ENCODE results near the gene CGB3. TPM values are rescaled to one million over a fixed set of nuclear protein-coding genes. Genes with fewer than 3 reads are reported as not detected.

CGB3 gene
- total and polyA plus RNA-seq, 7 donors = not detected

- H3K27me3 ChIP-seq = peaks cover 8 to 50% (median 31%) of the 10 kb centered on the region in 3 donors
- intact Hi-C loops (cut with DNase I) = no loop called here
- H3K27ac ChIP-seq = no peak overlapping the region
- TF ChIP-seq CTCF (IDR thresholded peaks at IDR 0.05) = peak in 2 of 4 experiments; percentile 10 to 45
- no peak for TF ChIP-seq POLR2AphosphoS5 (IDR thresholded peaks at IDR 0.05)
- no peak for TF ChIP-seq POLR2A (IDR thresholded peaks at IDR 0.05)
- TF ChIP-seq EP300 (IDR thresholded peaks at IDR 0.05) = no peak
- H3K4me1 ChIP-seq = peaks cover 0 to 25% (median 24%) of the 10 kb centered on the region in 4 donors
- H3K36me3 ChIP-seq = peaks cover 0 to 28% (median 0%) of the 10 kb centered on the region in 4 donors
- WGBS, 2 donors = 1% methylated on average over 62 of the region's 62 CpGs
- H3K4me3 ChIP-seq = peak overlapping the region; percentile 14 to 50 (median 40)
- no peak for DNase-seq
- no peaks in the 10 kb centered on the region for H3K9me3 ChIP-seq
These were observed 6.3 kb downstream of the CGB3 start for GRCh38 chr19:49017666-49018351.

- TF ChIP-seq EP300 (IDR thresholded peaks at IDR 0.05) (no peak), POLR2AphosphoS5 (IDR thresholded peaks at IDR 0.05) (no peak), CTCF (IDR thresholded peaks at IDR 0.05) (no peak), POLR2A (IDR thresholded peaks at IDR 0.05) (no peak)
- H3K4me3 ChIP-seq = peak within 1 kb of the TSS; percentile 14 to 50 (median 40)
- no peak for DNase-seq
- peaks cover 8 to 44% (median 31%) of the 10 kb centered on the region in 3 donors for H3K27me3 ChIP-seq
- no peaks in the 10 kb centered on the region for H3K9me3 ChIP-seq
- peaks cover 0 to 35% (median 2%) of the 10 kb centered on the region in 4 donors for H3K36me3 ChIP-seq
- H3K4me1 ChIP-seq = peaks cover 0 to 25% (median 24%) of the 10 kb centered on the region in 4 donors
- H3K27ac ChIP-seq = no peak within 1 kb of the TSS
- intact Hi-C loops (cut with DNase I) = no loop called here
- whole genome bisulfite sequencing, 2 donors = 63 to 74% methylated on average over 17 of the region's 17 CpGs
These were observed 7.0 kb downstream of the CGB3 start, which contains the start of gene LHB for GRCh38 chr19:49017041-49017665. Gene LHB, minus strand, starts transcription at chr19:49017091. Its CDS starts 10 bp downstream, at chr19:49017081.

GRCh38 chr19:49016067-49016839 lies 7.9 kb downstream of the CGB3 start:
- Histone ChIP-seq H3K4me3 (no peak overlapping the region), H3K9me3 (no peaks in the 10 kb centered on the region), H3K4me1 (peaks cover 0 to 25% (median 24%) of the 10 kb centered on the region in 4 donors), H3K27me3 (peaks cover 8 to 43% (median 31%) of the 10 kb centered on the region in 3 donors), H3K36me3 (peaks cover under 1 to 44% (median 11%) of the 10 kb centered on the region in 4 donors), H3K27ac (no peak overlapping the region)
- TF ChIP-seq POLR2A (IDR thresholded peaks at IDR 0.05) = no peak
- no peak for TF ChIP-seq POLR2AphosphoS5 (IDR thresholded peaks at IDR 0.05)
- no peak for TF ChIP-seq CTCF (IDR thresholded peaks at IDR 0.05)
- no peak for DNase-seq
- 93 to 97% methylated on average over 26 to 28 of the region's 29 CpGs for WGBS, 2 donors
- intact Hi-C loops (cut with DNase I) = no loop called here

GRCh38 chr19:49014870-49015255 lies 9.3 kb downstream of the CGB3 start:
- DNase-seq = no peak
- WGBS, 2 donors = 92 to 96% methylated on average over 18 of the region's 18 CpGs

More at GRCh38 chr19:49014870-49015255, 9.3 kb downstream of the CGB3 start:
- Histone ChIP-seq H3K36me3 (peaks cover 11 to 57% (median 14%) of the 10 kb centered on the region in 4 donors), H3K27me3 (peaks cover 8 to 30% (median 24%) of the 10 kb centered on the region in 3 donors), H3K4me3 (no peak overlapping the region), H3K9me3 (no peaks in the 10 kb centered on the region), H3K4me1 (peaks cover 0 to 25% (median 24%) of the 10 kb centered on the region in 4 donors), H3K27ac (no peak overlapping the region)
- intact Hi-C loops (cut with DNase I) = no loop called here
- TF ChIP-seq POLR2A (IDR thresholded peaks at IDR 0.05) = no peak
- TF ChIP-seq EP300 (IDR thresholded peaks at IDR 0.05) = no peak
- TF ChIP-seq CTCF (IDR thresholded peaks at IDR 0.05) = no peak
- TF ChIP-seq POLR2AphosphoS5 (IDR thresholded peaks at IDR 0.05) = no peak
